ENCODE results near the gene NLN.
A peak's percentile ranks its signal among the peaks of the same experiment; 100 is the strongest.
"Not testable (repeated sequence)": the region's sequence is repeated elsewhere in the genome, so short reads cannot be mapped to it uniquely, and the experiment has no call there.

NLN gene

DNA sequence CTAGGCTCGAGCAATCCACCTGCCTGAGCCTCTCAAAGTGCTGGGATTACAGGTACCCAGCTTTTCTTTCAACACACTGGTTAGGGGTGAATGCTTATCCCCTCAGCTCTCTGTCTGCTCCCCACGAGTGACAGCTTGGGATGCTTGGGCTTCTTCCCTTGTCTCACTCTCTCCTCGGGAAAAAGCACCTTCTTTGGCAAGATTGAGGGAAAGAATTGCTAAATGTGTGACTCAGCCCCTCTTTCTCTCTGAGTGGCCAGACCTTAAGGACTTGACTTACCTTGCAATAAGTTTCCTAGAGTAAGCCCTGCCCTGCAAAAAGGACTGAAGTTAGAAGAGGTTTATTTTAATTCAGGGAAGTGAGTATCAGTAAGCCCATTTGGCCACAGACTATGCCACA lies 136.3 kb downstream of the NLN start:
- no peaks in the 10 kb centered on the region for H3K27me3 ChIP-seq (replicated peaks; ENCODE audit: control insufficient read depth, insufficient read depth, low read length, poor library complexity, severe bottlenecking)
- H3K4me3 ChIP-seq (ENCODE audit: insufficient read depth, low read depth, low read length, poor library complexity, severe bottlenecking): no peak overlapping the region
- no peaks in the 10 kb centered on the region for H3K36me3 ChIP-seq (ENCODE audit: control insufficient read depth, insufficient read depth, low read length)
- no peak overlapping the region for H3K27ac ChIP-seq (ENCODE audit: insufficient read depth, low read length, poor library complexity, severe bottlenecking)
- no peak for DNase-seq
- H3K4me1 ChIP-seq (ENCODE audit: control insufficient read depth, insufficient read depth, low read length, poor library complexity, severe bottlenecking): no peaks in the 10 kb centered on the region
- no peaks in the 10 kb centered on the region for H3K9me3 ChIP-seq (ENCODE audit: control insufficient read depth, low read length)

- H3K27me3 ChIP-seq (replicated peaks; ENCODE audit: control insufficient read depth, insufficient read depth, low read length, poor library complexity, severe bottlenecking): no peaks in the 10 kb centered on the region
- no peaks in the 10 kb centered on the region for H3K36me3 ChIP-seq (ENCODE audit: control insufficient read depth, insufficient read depth, low read length)
- DNase-seq: no peak
- H3K4me1 ChIP-seq (ENCODE audit: control insufficient read depth, insufficient read depth, low read length, poor library complexity, severe bottlenecking): peaks cover 8% of the 10 kb centered on the region
- no peak overlapping the region for H3K27ac ChIP-seq (ENCODE audit: insufficient read depth, low read length, poor library complexity, severe bottlenecking)
- H3K9me3 ChIP-seq (ENCODE audit: control insufficient read depth, low read length): no peaks in the 10 kb centered on the region
- H3K4me3 ChIP-seq (ENCODE audit: insufficient read depth, low read depth, low read length, poor library complexity, severe bottlenecking): no peak overlapping the region
Measured at GRCh38 chr5:65861830-65862241, 139.8 kb downstream of the NLN start.

DNA sequence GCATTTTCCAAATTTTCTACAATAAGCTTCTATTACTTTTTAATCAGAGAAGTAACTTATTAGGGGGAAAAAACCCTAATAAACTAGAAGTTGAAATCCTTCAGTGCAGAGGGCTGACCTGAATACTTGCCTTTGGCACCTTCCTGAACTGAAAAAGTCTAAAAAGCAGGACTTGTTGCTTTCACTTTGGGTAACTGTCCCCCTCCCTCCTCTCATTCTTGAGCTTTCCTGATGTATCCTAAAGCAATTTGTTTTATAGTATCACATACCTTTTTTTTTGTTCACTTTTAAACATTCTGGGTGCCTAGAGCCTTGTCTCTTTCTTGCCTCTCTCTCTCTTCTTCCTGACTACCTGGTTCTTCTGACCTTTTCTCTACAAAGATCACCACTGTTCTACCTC lies 140.4 kb downstream of the NLN start:
- no peaks in the 10 kb centered on the region for H3K9me3 ChIP-seq (ENCODE audit: control insufficient read depth, low read length)
- H3K36me3 ChIP-seq (ENCODE audit: control insufficient read depth, insufficient read depth, low read length): no peaks in the 10 kb centered on the region
- no peaks in the 10 kb centered on the region for H3K27me3 ChIP-seq (replicated peaks; ENCODE audit: control insufficient read depth, insufficient read depth, low read length, poor library complexity, severe bottlenecking)
- no peak for DNase-seq
- peaks cover 13% of the 10 kb centered on the region for H3K4me1 ChIP-seq (ENCODE audit: control insufficient read depth, insufficient read depth, low read length, poor library complexity, severe bottlenecking)
- H3K27ac ChIP-seq (ENCODE audit: insufficient read depth, low read length, poor library complexity, severe bottlenecking): no peak overlapping the region
- no peak overlapping the region for H3K4me3 ChIP-seq (ENCODE audit: insufficient read depth, low read depth, low read length, poor library complexity, severe bottlenecking)

- H3K27ac ChIP-seq (ENCODE audit: insufficient read depth, low read length, poor library complexity, severe bottlenecking): no peak overlapping the region
- peaks cover 19% of the 10 kb centered on the region for H3K4me1 ChIP-seq (ENCODE audit: control insufficient read depth, insufficient read depth, low read length, poor library complexity, severe bottlenecking)
- DNase-seq: no peak
- no peaks in the 10 kb centered on the region for H3K9me3 ChIP-seq (ENCODE audit: control insufficient read depth, low read length)
- H3K4me3 ChIP-seq (ENCODE audit: insufficient read depth, low read depth, low read length, poor library complexity, severe bottlenecking): no peak overlapping the region
- no peaks in the 10 kb centered on the region for H3K36me3 ChIP-seq (ENCODE audit: control insufficient read depth, insufficient read depth, low read length)
- H3K27me3 ChIP-seq (replicated peaks; ENCODE audit: control insufficient read depth, insufficient read depth, low read length, poor library complexity, severe bottlenecking): no peaks in the 10 kb centered on the region
Measured at GRCh38 chr5:65863747-65864146, 141.7 kb downstream of the NLN start.

DNA sequence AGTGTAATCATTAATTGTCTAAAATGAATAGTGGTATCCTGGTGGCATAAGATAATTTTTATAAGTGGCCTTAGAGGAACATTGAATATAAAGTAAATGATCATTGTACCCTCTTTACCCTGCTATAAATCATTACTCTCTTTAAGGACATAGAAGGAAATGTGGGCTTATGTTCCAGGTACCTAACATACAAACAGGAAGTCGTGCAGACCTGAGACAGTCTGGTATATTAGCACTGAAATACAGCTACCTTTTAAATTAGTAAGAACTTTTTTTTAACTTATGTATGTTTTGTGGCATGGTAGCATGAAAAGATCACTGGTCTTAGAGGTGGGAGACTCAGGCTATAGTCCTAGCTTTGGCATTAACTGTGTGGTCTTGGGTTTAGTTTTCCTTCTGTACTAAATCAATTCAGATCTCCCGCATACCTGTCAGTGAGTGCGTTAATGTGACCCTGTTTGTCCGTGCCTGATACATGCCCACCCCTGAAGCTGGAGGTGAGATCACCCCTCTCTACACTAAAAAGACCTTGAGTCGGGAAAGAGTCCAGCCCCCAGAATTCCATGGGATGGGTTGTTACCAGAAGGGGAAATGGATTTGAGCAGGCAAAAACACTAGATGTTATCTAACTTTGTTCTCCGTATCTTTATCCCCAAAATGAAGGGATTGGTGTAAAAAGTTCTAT lies 145.0 kb downstream of the NLN start:
- peak overlapping the region; percentile 38 for H3K27ac ChIP-seq (ENCODE audit: insufficient read depth, low read length, poor library complexity, severe bottlenecking)
- no peaks in the 10 kb centered on the region for H3K27me3 ChIP-seq (replicated peaks; ENCODE audit: control insufficient read depth, insufficient read depth, low read length, poor library complexity, severe bottlenecking)
- H3K4me1 ChIP-seq (ENCODE audit: control insufficient read depth, insufficient read depth, low read length, poor library complexity, severe bottlenecking): peaks cover 19% of the 10 kb centered on the region
- H3K9me3 ChIP-seq (ENCODE audit: control insufficient read depth, low read length): no peaks in the 10 kb centered on the region
- no peak for DNase-seq
- H3K36me3 ChIP-seq (ENCODE audit: control insufficient read depth, insufficient read depth, low read length): no peaks in the 10 kb centered on the region
- H3K4me3 ChIP-seq (ENCODE audit: insufficient read depth, low read depth, low read length, poor library complexity, severe bottlenecking): peak overlapping the region; percentile 23

- no peak for DNase-seq
- Histone ChIP-seq H3K36me3 (ENCODE audit: control insufficient read depth, insufficient read depth, low read length) (no peaks in the 10 kb centered on the region), H3K4me1 (ENCODE audit: control insufficient read depth, insufficient read depth, low read length, poor library complexity, severe bottlenecking) (peaks cover 19% of the 10 kb centered on the region), H3K4me3 (ENCODE audit: insufficient read depth, low read depth, low read length, poor library complexity, severe bottlenecking) (no peak overlapping the region), H3K27ac (ENCODE audit: insufficient read depth, low read length, poor library complexity, severe bottlenecking) (peak overlapping the region; percentile 38), H3K9me3 (ENCODE audit: control insufficient read depth, low read length) (no peaks in the 10 kb centered on the region), H3K27me3 (replicated peaks; ENCODE audit: control insufficient read depth, insufficient read depth, low read length, poor library complexity, severe bottlenecking) (no peaks in the 10 kb centered on the region)
Measured at GRCh38 chr5:65867542-65868195, 145.7 kb downstream of the NLN start.

DNA sequence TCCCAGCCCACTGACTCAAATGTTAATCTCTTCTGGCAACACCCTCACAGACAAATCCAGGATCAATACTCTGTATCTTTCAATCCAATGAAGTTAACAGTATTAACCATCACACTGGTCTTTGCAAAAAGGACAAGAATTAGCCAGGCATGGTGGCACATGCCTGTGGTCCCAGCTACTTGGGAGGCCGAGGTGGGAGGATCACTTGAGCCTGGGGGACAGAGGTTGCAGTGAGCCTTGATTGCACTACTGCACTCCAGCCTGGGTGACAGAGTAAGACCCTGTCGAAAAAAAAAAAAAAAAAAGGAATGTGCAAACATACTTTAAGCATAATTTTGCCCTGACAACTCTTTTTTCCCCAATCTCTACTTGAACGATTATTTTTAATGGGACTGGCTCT lies 146.5 kb downstream of the NLN start:
- no peak overlapping the region for H3K4me3 ChIP-seq (ENCODE audit: insufficient read depth, low read depth, low read length, poor library complexity, severe bottlenecking)
- no peak for DNase-seq
- no peaks in the 10 kb centered on the region for H3K36me3 ChIP-seq (ENCODE audit: control insufficient read depth, insufficient read depth, low read length)
- no peaks in the 10 kb centered on the region for H3K27me3 ChIP-seq (replicated peaks; ENCODE audit: control insufficient read depth, insufficient read depth, low read length, poor library complexity, severe bottlenecking)
- no peaks in the 10 kb centered on the region for H3K9me3 ChIP-seq (ENCODE audit: control insufficient read depth, low read length)
- H3K4me1 ChIP-seq (ENCODE audit: control insufficient read depth, insufficient read depth, low read length, poor library complexity, severe bottlenecking): peaks cover 19% of the 10 kb centered on the region
- H3K27ac ChIP-seq (ENCODE audit: insufficient read depth, low read length, poor library complexity, severe bottlenecking): no peak overlapping the region

- H3K4me3 ChIP-seq (ENCODE audit: insufficient read depth, low read depth, low read length, poor library complexity, severe bottlenecking): no peak overlapping the region
- no peaks in the 10 kb centered on the region for H3K9me3 ChIP-seq (ENCODE audit: control insufficient read depth, low read length)
- H3K27ac ChIP-seq (ENCODE audit: insufficient read depth, low read length, poor library complexity, severe bottlenecking): no peak overlapping the region
- H3K27me3 ChIP-seq (replicated peaks; ENCODE audit: control insufficient read depth, insufficient read depth, low read length, poor library complexity, severe bottlenecking): no peaks in the 10 kb centered on the region
- peaks cover 17% of the 10 kb centered on the region for H3K4me1 ChIP-seq (ENCODE audit: control insufficient read depth, insufficient read depth, low read length, poor library complexity, severe bottlenecking)
- no peaks in the 10 kb centered on the region for H3K36me3 ChIP-seq (ENCODE audit: control insufficient read depth, insufficient read depth, low read length)
- no peak for DNase-seq
Measured at GRCh38 chr5:65871182-65871581, 149.2 kb downstream of the NLN start.

GRCh38 chr5:65871776-65872175 lies 149.8 kb downstream of the NLN start:
- not testable (repeated sequence) for H3K4me3 ChIP-seq (ENCODE audit: insufficient read depth, low read depth, low read length, poor library complexity, severe bottlenecking); DNase-seq; H3K36me3 ChIP-seq (ENCODE audit: control insufficient read depth, insufficient read depth, low read length); H3K9me3 ChIP-seq (ENCODE audit: control insufficient read depth, low read length); H3K27me3 ChIP-seq (replicated peaks; ENCODE audit: control insufficient read depth, insufficient read depth, low read length, poor library complexity, severe bottlenecking); H3K27ac ChIP-seq (ENCODE audit: insufficient read depth, low read length, poor library complexity, severe bottlenecking)
- peaks cover 11% of the 10 kb centered on the region for H3K4me1 ChIP-seq (ENCODE audit: control insufficient read depth, insufficient read depth, low read length, poor library complexity, severe bottlenecking)

DNA sequence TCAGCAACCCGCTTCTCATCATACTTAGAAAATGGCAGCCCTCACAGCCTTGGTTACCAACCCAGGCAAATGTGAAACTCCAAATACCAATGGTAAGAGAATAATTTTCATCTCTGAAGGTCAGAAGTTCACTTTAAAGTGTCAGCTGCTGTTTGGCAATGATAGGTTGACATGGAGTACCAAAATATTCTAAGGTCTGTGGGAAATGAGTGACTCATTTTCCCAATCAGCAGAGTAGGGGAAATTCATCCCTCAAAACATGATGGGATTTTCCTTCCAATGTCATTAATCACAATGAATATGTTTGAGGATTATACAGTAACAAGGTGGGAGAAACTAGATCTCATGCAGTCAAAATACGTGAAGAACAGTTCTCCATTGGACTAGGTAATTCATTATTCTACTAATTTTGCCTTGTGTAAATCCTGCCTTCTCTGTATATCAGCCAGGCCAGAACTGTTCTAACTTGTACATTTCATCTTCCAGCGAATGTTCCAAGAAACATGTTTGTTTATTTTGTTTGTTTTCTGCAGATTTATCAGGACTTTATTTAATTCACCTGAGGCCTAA lies 151.3 kb downstream of the NLN start:
- no peaks in the 10 kb centered on the region for H3K9me3 ChIP-seq (ENCODE audit: control insufficient read depth, low read length)
- DNase-seq: no peak
- H3K4me1 ChIP-seq (ENCODE audit: control insufficient read depth, insufficient read depth, low read length, poor library complexity, severe bottlenecking): no peaks in the 10 kb centered on the region
- H3K27ac ChIP-seq (ENCODE audit: insufficient read depth, low read length, poor library complexity, severe bottlenecking): no peak overlapping the region
- no peak overlapping the region for H3K4me3 ChIP-seq (ENCODE audit: insufficient read depth, low read depth, low read length, poor library complexity, severe bottlenecking)
- no peaks in the 10 kb centered on the region for H3K36me3 ChIP-seq (ENCODE audit: control insufficient read depth, insufficient read depth, low read length)
- H3K27me3 ChIP-seq (replicated peaks; ENCODE audit: control insufficient read depth, insufficient read depth, low read length, poor library complexity, severe bottlenecking): no peaks in the 10 kb centered on the region

Data from effector memory CD4-positive, alpha-beta T cell (primary cell).